Measurements from ENCODE around the gene YPEL5.

DNA sequence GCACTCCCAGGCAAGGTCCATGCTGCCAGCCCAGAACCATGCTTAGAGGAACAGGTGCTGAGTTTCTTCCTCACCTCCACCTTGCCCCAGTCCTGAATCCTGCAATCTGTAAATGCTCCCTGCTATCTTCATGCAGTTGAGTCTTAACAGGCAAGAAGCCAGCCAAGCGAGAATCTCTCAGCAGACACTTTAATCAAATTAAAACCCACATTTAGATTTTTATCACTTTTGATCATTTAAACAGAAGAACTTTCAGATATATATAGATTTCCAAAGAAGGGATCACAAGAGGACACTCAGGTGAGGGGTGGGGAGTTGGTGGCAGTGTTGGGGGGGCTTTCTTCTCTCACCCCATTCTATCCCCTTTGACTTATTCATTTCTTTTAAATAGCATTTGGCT lies 58.6 kb downstream of the YPEL5 start:
- TF ChIP-seq POLR2AphosphoS5 (IDR thresholded peaks at IDR 0.05; ENCODE audit: low read depth, low read length): no peak
- no peak for TF ChIP-seq POLR2A (IDR thresholded peaks at IDR 0.05; ENCODE audit: low read depth, low read length)
